PC-9 (cell line): Measurements from ENCODE around the gene LRRC59. TPM values are rescaled to one million over a fixed set of nuclear protein-coding genes. Genes with fewer than 3 reads are reported as not detected.
A peak's percentile ranks its signal among the peaks of the same experiment; 100 is the strongest.

Experiments used
- BruUV-seq: library from RNA; stranded (reverse); fragments of 400-500 nt; replicated peaks from 2 replicates; lab custom pipeline; 2021; lab: Mats Ljungman, UMichigan
- CTCF ChIA-PET: fragments of 300-600 bp; sonication (Branson Sonifier 250); formaldehyde crosslinking; loops from one replicate; lab custom pipeline; 2022; ENCODE audit warnings: antibody characterized with exemption; lab: Charles Lee
- POLR2A ChIA-PET: fragments of 300-600 bp; sonication (Branson Sonifier 250); formaldehyde crosslinking; loops from one replicate; lab custom pipeline; 2022; ENCODE audit warnings: antibody characterized with exemption; ENCODE audit not compliant: unreplicated experiment; lab: Charles Lee
- DNase-seq, 2 experiments: peaks; one replicate each; pipeline versions ENCODE4 v3.0.0 to v3.0.0-alpha.2; 2015 to 2022; ENCODE audit warnings: mixed read lengths in 1 of 2
- H2AFZ ChIP-seq: fragments of 200-600 bp; sonication (generic); 2 replicates; pipeline ENCODE4 v1.8.1; 2017; ENCODE audit warnings: antibody characterized with exemption
- H3F3A ChIP-seq: fragments of 200-600 bp; sonication (generic); 2 replicates; pipeline ENCODE4 v1.8.1; 2017; ENCODE audit warnings: antibody characterized with exemption, mild to moderate bottlenecking, low read depth; ENCODE audit not compliant: insufficient read depth
- H3K27ac ChIP-seq: fragments of 200-600 bp; sonication (generic); 2 replicates; pipeline ENCODE4 v1.6.1; 2016; ENCODE audit warnings: mixed run types
- H3K27me3 ChIP-seq: fragments of 200-600 bp; sonication (generic); 2 replicates; pipeline ENCODE4 v1.6.1; 2016; ENCODE audit warnings: low read depth, mixed run types; ENCODE audit not compliant: insufficient read depth
- H3K36me3 ChIP-seq: fragments of 200-600 bp; sonication (generic); 2 replicates; pipeline ENCODE4 v1.6.1; 2016; ENCODE audit warnings: low read depth, mixed run types
- H3K4me1 ChIP-seq: fragments of 200-600 bp; sonication (generic); replicated peaks from 2 replicates; pipeline ENCODE4 v1.6.1; 2016; ENCODE audit warnings: mixed run types; ENCODE audit not compliant: insufficient read depth
- H3K4me2 ChIP-seq: fragments of 200-600 bp; sonication (generic); 2 replicates; pipeline ENCODE4 v1.6.1; 2017; ENCODE audit warnings: mixed run types
- H3K4me3 ChIP-seq: fragments of 200-600 bp; sonication (generic); 2 replicates; pipeline ENCODE4 v1.6.1; 2016; ENCODE audit warnings: mixed run types
- H3K79me2 ChIP-seq: fragments of 200-600 bp; sonication (generic); 2 replicates; pipeline ENCODE4 v1.6.1; 2017; ENCODE audit warnings: low read depth, mixed run types
- H3K9me2 ChIP-seq: fragments of 200-600 bp; sonication (generic); 2 replicates; pipeline ENCODE4 v1.8.1; 2017; ENCODE audit warnings: mild to moderate bottlenecking; ENCODE audit not compliant: insufficient read depth
- H3K9me3 ChIP-seq: fragments of 200-600 bp; sonication (generic); 2 replicates; pipeline ENCODE4 v1.8.1; 2016; ENCODE audit warnings: low read depth; ENCODE audit not compliant: insufficient read depth
- H4K20me1 ChIP-seq: fragments of 200-600 bp; sonication (generic); 2 replicates; pipeline ENCODE4 v1.8.1; 2017; ENCODE audit not compliant: insufficient read depth
- EZH2 ChIP-seq: fragments of 200-600 bp; sonication (generic); IDR thresholded peaks from 2 replicates; pipeline ENCODE4 v1.8.0; 2017; ENCODE audit warnings: antibody characterized with exemption, low read depth
- intact Hi-C: fragments of 100-400 bp; cut with micrococcal nuclease; formaldehyde crosslinking; loops from one replicate; pipeline ENCODE4 v1.10.0; 2022; ENCODE audit not compliant: unreplicated experiment
- total RNA-seq: library from RNA; stranded (reverse); gene quantifications from 2 replicates; pipeline ENCODE4 v1.2.3, GENCODE V29; 2021
- TF ChIP-seq, protein P1 (sequence below): fragments of 200-600 bp; sonication (generic); conservative IDR thresholded peaks from 2 replicates; pipeline ENCODE4 v1.6.1; 2017; ENCODE audit warnings: mixed run types, antibody characterized with exemption, mild to moderate bottlenecking, moderate library complexity

LRRC59 gene
- total RNA-seq, 1 experiment from 2014 or later, result 102 TPM

GRCh38 chr17:50397919-50398285 lies 579 bp upstream of the LRRC59 start:
- DNase-seq, result no peak
- H2AFZ ChIP-seq, result peak overlapping the region; percentile 77; the same call in 1 of the 2 replicates
- peak overlapping the region; percentile 98; the same call in 1 of the 2 replicates for H3K4me3 ChIP-seq
- H3K4me2 ChIP-seq, result peak overlapping the region; percentile 97
- no peaks in the 10 kb centered on the region for H3K27me3 ChIP-seq
- ChIA-PET POLR2A (interaction anchor here (0.6 kb wide), 1 partner anchor 46 kb away, joined by 4 read pairs; no protein-coding TSS in a partner anchor), CTCF (interaction anchor here (1.2 to 2.0 kb wide), 5 partner anchors 23 to 81 kb away, joined by 4 to 19 read pairs (median 6); partner anchors contain the start of gene RSAD1)
- H4K20me1 ChIP-seq, result peaks cover 33% of the 10 kb centered on the region
- peaks cover 30% of the 10 kb centered on the region for H3F3A ChIP-seq
- no peaks in the 10 kb centered on the region for H3K9me3 ChIP-seq
- no peaks in the 10 kb centered on the region for H3K9me2 ChIP-seq
- H3K4me1 ChIP-seq, result peaks cover 41% of the 10 kb centered on the region
- BruUV-seq, result no TSS peak
- H3K27ac ChIP-seq, result no peak overlapping the region
- no peak for TF ChIP-seq EZH2
- TF ChIP-seq, protein P1, sequence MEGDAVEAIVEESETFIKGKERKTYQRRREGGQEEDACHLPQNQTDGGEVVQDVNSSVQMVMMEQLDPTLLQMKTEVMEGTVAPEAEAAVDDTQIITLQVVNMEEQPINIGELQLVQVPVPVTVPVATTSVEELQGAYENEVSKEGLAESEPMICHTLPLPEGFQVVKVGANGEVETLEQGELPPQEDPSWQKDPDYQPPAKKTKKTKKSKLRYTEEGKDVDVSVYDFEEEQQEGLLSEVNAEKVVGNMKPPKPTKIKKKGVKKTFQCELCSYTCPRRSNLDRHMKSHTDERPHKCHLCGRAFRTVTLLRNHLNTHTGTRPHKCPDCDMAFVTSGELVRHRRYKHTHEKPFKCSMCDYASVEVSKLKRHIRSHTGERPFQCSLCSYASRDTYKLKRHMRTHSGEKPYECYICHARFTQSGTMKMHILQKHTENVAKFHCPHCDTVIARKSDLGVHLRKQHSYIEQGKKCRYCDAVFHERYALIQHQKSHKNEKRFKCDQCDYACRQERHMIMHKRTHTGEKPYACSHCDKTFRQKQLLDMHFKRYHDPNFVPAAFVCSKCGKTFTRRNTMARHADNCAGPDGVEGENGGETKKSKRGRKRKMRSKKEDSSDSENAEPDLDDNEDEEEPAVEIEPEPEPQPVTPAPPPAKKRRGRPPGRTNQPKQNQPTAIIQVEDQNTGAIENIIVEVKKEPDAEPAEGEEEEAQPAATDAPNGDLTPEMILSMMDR, result no peak
- intact Hi-C loops, result loop anchor here (1.0 to 2.0 kb wide), 3 partner anchors 29 to 80 kb away; partner anchors contain the start of genes ACSF2 and RSAD1
- peaks cover 44% of the 10 kb centered on the region for H3K79me2 ChIP-seq
- peaks cover 30% of the 10 kb centered on the region for H3K36me3 ChIP-seq

DNA sequence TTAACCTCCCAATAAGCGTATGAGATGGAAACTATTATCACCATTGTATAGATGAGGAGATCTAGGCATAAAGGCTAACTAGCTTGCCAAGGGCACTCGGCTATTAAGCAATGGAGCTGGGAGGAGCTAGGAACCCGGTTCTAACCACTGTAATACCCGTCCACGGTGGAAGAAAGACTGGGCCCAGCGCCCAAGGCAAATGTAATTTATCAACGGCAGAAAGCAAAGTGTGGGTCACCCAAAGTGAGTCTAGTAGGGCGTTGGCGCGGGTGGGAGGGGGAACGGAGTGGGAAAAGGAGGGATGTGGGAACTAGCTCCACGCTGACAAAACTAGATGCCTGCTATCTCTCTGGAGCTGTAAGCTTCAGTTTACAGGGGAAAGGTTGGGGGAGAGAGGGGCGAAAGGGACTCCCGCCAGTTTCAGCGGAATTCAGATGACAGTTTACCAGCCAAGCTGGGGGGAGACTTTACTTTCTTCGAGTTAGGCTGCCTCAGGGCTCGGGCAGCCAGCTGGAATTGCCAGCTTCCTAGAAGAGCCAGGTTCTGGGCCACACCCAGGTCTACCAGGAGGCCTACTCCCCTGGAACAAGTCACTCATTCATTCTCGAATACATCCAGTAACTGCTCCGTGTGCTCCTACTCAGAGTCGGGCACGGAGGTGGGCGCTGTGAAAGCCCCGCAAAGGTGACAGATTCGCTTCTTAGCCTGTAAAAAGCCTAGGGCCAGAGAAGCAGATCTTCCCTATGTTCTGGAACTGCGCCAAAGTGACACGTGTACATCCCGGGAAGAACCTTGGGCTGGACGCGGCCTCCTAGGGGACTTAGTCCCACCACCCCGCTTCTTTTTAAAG lies 837 bp downstream of the LRRC59 start:
- peaks cover 53% of the 10 kb centered on the region for H3K4me1 ChIP-seq
- H3K9me2 ChIP-seq, result no peaks in the 10 kb centered on the region
- TF ChIP-seq, protein P1, result no peak
- TF ChIP-seq EZH2, result no peak
- ChIA-PET POLR2A (interaction anchor here (0.5 to 0.6 kb wide), 5 partner anchors 39 to 416 kb away, joined by 3 to 13 read pairs (median 4); no protein-coding TSS in a partner anchor), CTCF (interaction anchor here (0.6 to 2.0 kb wide), 11 partner anchors 30 to 1325 kb away, joined by 3 to 10 read pairs (median 4); partner anchors contain the start of gene RSAD1)
- H3F3A ChIP-seq, result peaks cover 43% of the 10 kb centered on the region
- peaks cover 40% of the 10 kb centered on the region for H3K36me3 ChIP-seq
- no peaks in the 10 kb centered on the region for H3K27me3 ChIP-seq
- peaks cover 35% of the 10 kb centered on the region for H4K20me1 ChIP-seq
- peak overlapping the region; percentile 77 for H2AFZ ChIP-seq
- TSS peak; percentile 29 for BruUV-seq
- H3K79me2 ChIP-seq, result peaks cover 49% of the 10 kb centered on the region
- DNase-seq, result peak; percentile 56 to 65
- intact Hi-C loops, result loop anchor here (1.0 to 2.0 kb wide), 3 partner anchors 30 to 82 kb away; partner anchors contain the start of genes ACSF2 and RSAD1
- H3K9me3 ChIP-seq, result no peaks in the 10 kb centered on the region
- H3K4me3 ChIP-seq, result peak overlapping the region; percentile 98
- peak overlapping the region; percentile 97 for H3K4me2 ChIP-seq
- peak overlapping the region; percentile 79 for H3K27ac ChIP-seq

GRCh38 chr17:50394711-50395110 lies 2.6 kb downstream of the LRRC59 start:
- no TSS peak for BruUV-seq

More at GRCh38 chr17:50394711-50395110, 2.6 kb downstream of the LRRC59 start:
- ChIA-PET CTCF (no interaction called here), POLR2A (no interaction called here)
- TF ChIP-seq EZH2, result no peak
- TF ChIP-seq, protein P1, result no peak
- Histone ChIP-seq H3K27ac (no peak overlapping the region), H3K9me2 (no peaks in the 10 kb centered on the region), H2AFZ (no peak overlapping the region), H3K4me3 (no peak overlapping the region; the same call in 1 of the 2 replicates), H3F3A (peaks cover 57% of the 10 kb centered on the region), H3K79me2 (peaks cover 61% of the 10 kb centered on the region), H3K36me3 (peaks cover 54% of the 10 kb centered on the region), H3K27me3 (no peaks in the 10 kb centered on the region), H4K20me1 (peaks cover 49% of the 10 kb centered on the region), H3K4me2 (peak overlapping the region; percentile 97), H3K9me3 (no peaks in the 10 kb centered on the region), H3K4me1 (peaks cover 67% of the 10 kb centered on the region)
- no peak for DNase-seq
- intact Hi-C loops, result no loop called here
